MM.1S (cell line): Measurements from ENCODE around the gene CBX3.

ENCODE experiments used
- DNase-seq: peaks from one replicate; pipeline ENCODE4 v3.0.0-alpha.2; 2015
- H2AFZ ChIP-seq: fragments of 300-600 bp; sonication (generic); 2 replicates; pipeline ENCODE4 v1.6.0; 2016; ENCODE audit warnings: antibody characterized with exemption, low read length
- H3F3A ChIP-seq: fragments of 300-600 bp; sonication (generic); 2 replicates; pipeline ENCODE4 v1.6.1; 2016; ENCODE audit warnings: mild to moderate bottlenecking, antibody characterized with exemption, low read length, moderate library complexity, mixed read lengths; ENCODE audit not compliant: insufficient read depth
- H3K27ac ChIP-seq: fragments of 300-600 bp; sonication (generic); 2 replicates; pipeline ENCODE4 v1.5.1; 2016; ENCODE audit warnings: mild to moderate bottlenecking, low read length
- H3K27me3 ChIP-seq: fragments of 300-600 bp; sonication (generic); replicated peaks from 2 replicates; pipeline ENCODE4 v1.6.0; 2016; ENCODE audit warnings: low read length; ENCODE audit not compliant: insufficient read depth
- H3K36me3 ChIP-seq: fragments of 300-600 bp; sonication (generic); replicated peaks from 2 replicates; pipeline ENCODE4 v1.6.1; 2016; ENCODE audit warnings: mild to moderate bottlenecking, low read length, mixed read lengths; ENCODE audit not compliant: insufficient read depth
- H3K4me1 ChIP-seq: fragments of 300-600 bp; sonication (generic); 2 replicates; pipeline ENCODE4 v1.6.1; 2016; ENCODE audit warnings: low read length, mixed read lengths
- H3K4me2 ChIP-seq: fragments of 300-600 bp; sonication (generic); 2 replicates; pipeline ENCODE4 v1.6.0; 2016; ENCODE audit warnings: low read depth, low read length
- H3K4me3 ChIP-seq: fragments of 300-600 bp; sonication (generic); 2 replicates; pipeline ENCODE4 v1.5.1; 2016; ENCODE audit warnings: low read length, mixed read lengths
- H3K79me2 ChIP-seq: fragments of 300-600 bp; sonication (generic); 2 replicates; pipeline ENCODE4 v1.6.1; 2016; ENCODE audit warnings: mixed run types, low read length, mixed read lengths
- H3K9ac ChIP-seq: fragments of 300-600 bp; sonication (generic); 2 replicates; pipeline ENCODE4 v1.6.1; 2016; ENCODE audit warnings: low read length, mixed read lengths
- H3K9me2 ChIP-seq: fragments of 300-600 bp; sonication (generic); replicated peaks from 2 replicates; pipeline ENCODE4 v1.6.1; 2016; ENCODE audit warnings: mild to moderate bottlenecking, low read length, mixed read lengths; ENCODE audit not compliant: insufficient read depth
- H3K9me3 ChIP-seq: fragments of 300-600 bp; sonication (generic); replicated peaks from 2 replicates; pipeline ENCODE4 v1.6.1; 2016; ENCODE audit warnings: mild to moderate bottlenecking, low read length, mixed read lengths; ENCODE audit not compliant: insufficient read depth
- H4K20me1 ChIP-seq: fragments of 300-600 bp; sonication (generic); 2 replicates; pipeline ENCODE4 v1.6.1; 2016; ENCODE audit warnings: mild to moderate bottlenecking, low read length, moderate library complexity, mixed read lengths; ENCODE audit not compliant: insufficient read depth
- EZH2 ChIP-seq: fragments of 300-600 bp; sonication (generic); optimal IDR thresholded peaks from 2 replicates; pipeline ENCODE3; 2017; ENCODE audit warnings: low read depth, mild to moderate bottlenecking, antibody characterized with exemption, low read length, mixed read lengths
- EZH2phosphoT487 ChIP-seq: fragments of 300-600 bp; sonication (generic); IDR thresholded peaks from 2 replicates; pipeline ENCODE4 v1.6.1; 2018; ENCODE audit warnings: antibody characterized with exemption, low read length
- TF ChIP-seq, protein P1 (sequence below): fragments of 300-600 bp; sonication (generic); IDR thresholded peaks from 2 replicates; pipeline ENCODE4 v1.5.1; 2016; ENCODE audit warnings: antibody characterized with exemption, low read length, mixed read lengths

Gene CBX3

DNA sequence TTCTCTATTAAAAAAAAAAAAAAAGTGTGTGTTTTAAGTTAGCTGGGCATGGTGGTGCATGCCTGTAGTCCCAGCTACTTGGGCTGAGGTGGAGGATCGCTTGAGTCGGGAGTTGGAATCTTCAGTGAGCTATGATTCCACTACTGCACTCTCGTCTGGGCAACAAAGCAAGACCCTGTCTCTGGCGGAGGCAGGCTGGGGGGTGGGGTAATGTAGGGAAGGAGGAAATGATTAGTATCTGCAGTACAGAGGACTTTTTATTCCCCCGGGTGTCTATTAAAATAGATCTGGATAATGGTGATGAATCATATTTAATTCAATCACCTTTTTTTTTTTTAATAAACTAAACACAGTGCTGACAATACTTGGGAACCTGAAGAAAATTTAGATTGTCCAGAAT lies 6.5 kb downstream of the CBX3 start:
- TF ChIP-seq, protein P1, sequence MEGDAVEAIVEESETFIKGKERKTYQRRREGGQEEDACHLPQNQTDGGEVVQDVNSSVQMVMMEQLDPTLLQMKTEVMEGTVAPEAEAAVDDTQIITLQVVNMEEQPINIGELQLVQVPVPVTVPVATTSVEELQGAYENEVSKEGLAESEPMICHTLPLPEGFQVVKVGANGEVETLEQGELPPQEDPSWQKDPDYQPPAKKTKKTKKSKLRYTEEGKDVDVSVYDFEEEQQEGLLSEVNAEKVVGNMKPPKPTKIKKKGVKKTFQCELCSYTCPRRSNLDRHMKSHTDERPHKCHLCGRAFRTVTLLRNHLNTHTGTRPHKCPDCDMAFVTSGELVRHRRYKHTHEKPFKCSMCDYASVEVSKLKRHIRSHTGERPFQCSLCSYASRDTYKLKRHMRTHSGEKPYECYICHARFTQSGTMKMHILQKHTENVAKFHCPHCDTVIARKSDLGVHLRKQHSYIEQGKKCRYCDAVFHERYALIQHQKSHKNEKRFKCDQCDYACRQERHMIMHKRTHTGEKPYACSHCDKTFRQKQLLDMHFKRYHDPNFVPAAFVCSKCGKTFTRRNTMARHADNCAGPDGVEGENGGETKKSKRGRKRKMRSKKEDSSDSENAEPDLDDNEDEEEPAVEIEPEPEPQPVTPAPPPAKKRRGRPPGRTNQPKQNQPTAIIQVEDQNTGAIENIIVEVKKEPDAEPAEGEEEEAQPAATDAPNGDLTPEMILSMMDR = no peak
- no peak for TF ChIP-seq EZH2phosphoT487
- TF ChIP-seq EZH2 = no peak
- Histone ChIP-seq H3K4me1 (0 out of 2 replicates have a peak, but pooled peaks cover 6% of the 10 kb centered on the region), H3K27ac (no peak overlapping the region), H3K36me3 (peaks cover 28% of the 10 kb centered on the region), H3K9me2 (no peaks in the 10 kb centered on the region), H3K27me3 (no peaks in the 10 kb centered on the region), H3K9ac (no peak overlapping the region), H4K20me1 (peaks cover 44% of the 10 kb centered on the region), H3F3A (no peaks in the 10 kb centered on the region), H3K79me2 (peaks cover 79% of the 10 kb centered on the region), H3K4me3 (no peak overlapping the region), H3K9me3 (no peaks in the 10 kb centered on the region), H3K4me2 (no peak overlapping the region), H2AFZ (no peak overlapping the region)
- DNase-seq = no peak

DNA sequence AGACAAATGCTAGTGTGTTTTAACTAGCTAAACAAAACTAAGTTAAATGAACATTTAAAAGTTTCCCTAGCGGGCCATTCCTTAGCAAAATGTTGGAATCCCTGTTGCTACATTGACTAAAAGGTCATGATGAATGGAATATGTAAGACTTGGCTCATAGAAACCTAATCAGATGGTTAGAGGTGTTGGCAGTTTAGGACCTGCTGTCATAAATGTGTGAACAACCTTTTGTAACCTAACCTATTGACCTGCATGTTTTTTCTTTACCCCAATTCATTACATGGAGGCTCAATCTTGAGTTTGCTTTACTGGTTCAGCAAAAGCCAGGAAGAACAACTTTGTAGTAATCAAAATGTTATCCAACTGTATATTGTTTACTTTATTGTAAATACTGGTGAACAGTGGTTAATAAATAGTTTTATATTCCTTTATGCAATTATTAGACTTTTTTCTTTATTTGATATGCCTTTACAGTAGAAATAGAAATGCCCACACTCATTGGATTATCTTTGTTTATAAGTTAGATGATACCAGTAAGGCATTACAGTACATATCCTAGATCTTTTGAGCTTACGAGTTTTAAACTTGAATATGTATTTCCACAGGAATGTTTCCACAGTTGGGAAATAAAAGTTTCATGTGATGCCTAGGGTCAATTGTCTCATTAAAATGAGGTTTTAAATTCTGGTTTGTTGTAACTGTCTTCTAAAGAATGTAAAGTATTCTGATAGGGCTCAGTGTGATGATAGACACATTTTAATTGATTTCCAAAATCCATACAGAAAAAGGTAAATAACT lies 11.6 kb downstream of the CBX3 start:
- no peaks in the 10 kb centered on the region for H3K27me3 ChIP-seq
- no peaks in the 10 kb centered on the region for H3K9me2 ChIP-seq
- H3K27ac ChIP-seq = no peak overlapping the region
- H3F3A ChIP-seq = peaks cover 11% of the 10 kb centered on the region; the same call in 1 of the 2 replicates
- no peaks in the 10 kb centered on the region for H3K4me1 ChIP-seq
- H3K9ac ChIP-seq = no peak overlapping the region
- no peak for DNase-seq
- H4K20me1 ChIP-seq = 0 out of 2 replicates have a peak, but pooled peaks cover 5% of the 10 kb centered on the region
- TF ChIP-seq, protein P1 = no peak
- no peak for TF ChIP-seq EZH2phosphoT487
- no peak for TF ChIP-seq EZH2
- H2AFZ ChIP-seq = no peak overlapping the region
- peaks cover 28% of the 10 kb centered on the region for H3K79me2 ChIP-seq
- H3K36me3 ChIP-seq = peaks cover 14% of the 10 kb centered on the region
- H3K4me2 ChIP-seq = no peak overlapping the region
- no peaks in the 10 kb centered on the region for H3K9me3 ChIP-seq
- no peak overlapping the region for H3K4me3 ChIP-seq

DNA sequence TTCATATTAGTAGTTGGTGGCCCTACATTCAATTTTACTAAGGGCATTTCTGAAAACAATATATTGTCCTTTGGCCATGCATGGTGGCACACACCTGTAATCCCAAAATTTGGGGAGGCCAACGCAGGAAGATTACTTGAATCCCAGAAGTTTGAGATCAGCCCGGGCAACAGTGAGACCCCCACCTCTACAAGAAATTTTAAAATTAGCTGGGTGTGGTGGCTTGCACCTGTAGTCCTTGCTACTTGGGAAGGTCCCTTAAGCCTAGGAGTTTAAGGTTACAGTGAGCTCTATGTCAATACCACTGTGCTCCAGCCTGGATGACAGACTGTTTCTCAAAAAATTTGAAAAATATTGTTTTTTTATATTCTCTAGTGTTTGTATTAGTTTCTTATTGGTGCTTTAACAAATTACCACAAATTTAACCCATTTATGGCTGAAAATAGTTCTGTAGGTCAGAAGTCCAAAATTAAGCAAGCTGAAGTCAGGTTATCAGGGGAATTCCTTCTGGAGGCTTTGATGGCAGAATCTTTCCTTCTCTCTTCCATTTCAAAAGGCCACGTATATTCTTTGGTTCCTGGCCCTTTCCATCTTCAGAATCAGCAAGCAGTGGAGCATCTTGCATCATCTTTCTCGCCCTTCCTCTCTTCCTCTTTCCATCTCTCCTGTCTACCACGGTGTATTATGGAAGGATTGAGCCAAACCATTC lies 12.4 kb downstream of the CBX3 start:
- H3K36me3 ChIP-seq = peaks cover 10% of the 10 kb centered on the region
- TF ChIP-seq EZH2 = no peak
- TF ChIP-seq EZH2phosphoT487 = no peak
- TF ChIP-seq, protein P1 = no peak
- H3K27ac ChIP-seq = no peak overlapping the region
- no peak overlapping the region for H3K9ac ChIP-seq
- no peaks in the 10 kb centered on the region for H3K9me2 ChIP-seq
- no peaks in the 10 kb centered on the region for H3K9me3 ChIP-seq
- no peaks in the 10 kb centered on the region for H3K4me1 ChIP-seq
- H3K4me3 ChIP-seq = no peak overlapping the region
- 0 out of 2 replicates have a peak, but pooled peaks cover 5% of the 10 kb centered on the region for H4K20me1 ChIP-seq
- H3K79me2 ChIP-seq = peaks cover 24% of the 10 kb centered on the region
- H3F3A ChIP-seq = peaks cover 11% of the 10 kb centered on the region; the same call in 1 of the 2 replicates
- DNase-seq = no peak
- H3K27me3 ChIP-seq = no peaks in the 10 kb centered on the region
- H3K4me2 ChIP-seq = no peak overlapping the region
- no peak overlapping the region for H2AFZ ChIP-seq
